ENCODE data around the gene CAMSAP3.

The CAMSAP3 gene

DNA sequence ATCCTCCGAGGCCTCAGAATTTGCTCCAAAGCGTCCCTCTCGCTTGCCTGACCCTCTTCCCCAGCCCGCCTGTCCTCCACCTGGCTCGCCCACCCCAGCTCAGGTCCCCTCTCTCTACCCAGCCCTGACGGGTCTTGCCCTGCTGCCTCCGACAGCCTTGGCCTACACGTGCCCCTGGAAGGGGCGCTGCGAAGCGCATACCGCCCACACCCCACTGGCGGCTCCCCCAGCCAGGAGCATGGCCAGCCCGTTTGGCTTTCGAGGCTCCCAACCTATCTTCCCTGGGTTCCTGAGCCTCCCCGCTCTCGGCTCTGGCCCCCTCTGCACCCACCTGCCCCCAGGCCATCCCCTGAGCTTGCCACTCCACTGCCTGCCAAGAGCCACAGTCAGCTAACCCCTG, 29.1 kb downstream of the CAMSAP3 start:
- no peak for DNase-seq (ENCODE audit: low read depth)
- H3K4me3 ChIP-seq (ENCODE audit: low read depth, low read length) = no peak overlapping the region
- TF ChIP-seq, protein P1, sequence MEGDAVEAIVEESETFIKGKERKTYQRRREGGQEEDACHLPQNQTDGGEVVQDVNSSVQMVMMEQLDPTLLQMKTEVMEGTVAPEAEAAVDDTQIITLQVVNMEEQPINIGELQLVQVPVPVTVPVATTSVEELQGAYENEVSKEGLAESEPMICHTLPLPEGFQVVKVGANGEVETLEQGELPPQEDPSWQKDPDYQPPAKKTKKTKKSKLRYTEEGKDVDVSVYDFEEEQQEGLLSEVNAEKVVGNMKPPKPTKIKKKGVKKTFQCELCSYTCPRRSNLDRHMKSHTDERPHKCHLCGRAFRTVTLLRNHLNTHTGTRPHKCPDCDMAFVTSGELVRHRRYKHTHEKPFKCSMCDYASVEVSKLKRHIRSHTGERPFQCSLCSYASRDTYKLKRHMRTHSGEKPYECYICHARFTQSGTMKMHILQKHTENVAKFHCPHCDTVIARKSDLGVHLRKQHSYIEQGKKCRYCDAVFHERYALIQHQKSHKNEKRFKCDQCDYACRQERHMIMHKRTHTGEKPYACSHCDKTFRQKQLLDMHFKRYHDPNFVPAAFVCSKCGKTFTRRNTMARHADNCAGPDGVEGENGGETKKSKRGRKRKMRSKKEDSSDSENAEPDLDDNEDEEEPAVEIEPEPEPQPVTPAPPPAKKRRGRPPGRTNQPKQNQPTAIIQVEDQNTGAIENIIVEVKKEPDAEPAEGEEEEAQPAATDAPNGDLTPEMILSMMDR (IDR thresholded peaks at IDR 0.05; ENCODE audit: low read depth, low read length, missing control alignments) = no peak

DNA sequence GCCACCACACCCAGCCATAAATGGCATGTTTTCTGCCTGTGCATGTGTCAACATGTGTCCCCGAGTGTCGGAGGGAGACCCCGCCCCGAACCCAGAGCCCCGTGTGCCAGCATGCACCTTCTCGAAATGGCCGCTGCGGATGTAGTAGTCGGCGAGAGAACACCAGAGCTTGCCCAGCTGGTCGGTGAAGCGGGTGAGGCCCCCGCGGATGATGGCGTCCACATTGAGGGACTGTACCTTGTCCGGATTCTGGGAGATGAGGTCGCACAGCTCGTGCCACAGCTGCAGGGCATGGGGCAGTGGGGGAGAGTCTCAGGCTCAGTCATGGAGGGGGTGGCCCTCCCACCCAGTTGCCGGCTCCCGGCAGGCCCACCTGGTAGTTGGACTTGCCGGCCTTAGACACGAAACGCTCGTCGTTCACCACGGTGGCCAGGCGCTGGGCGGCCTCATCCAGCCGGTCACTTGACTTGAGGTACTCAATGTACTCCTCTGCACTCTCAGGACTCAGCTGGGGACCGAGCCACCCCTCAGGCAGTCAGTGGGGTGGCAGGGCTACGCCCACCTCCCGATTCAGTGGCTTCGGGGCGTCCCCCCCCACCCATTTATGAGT, 30.2 kb downstream of the CAMSAP3 start:
- TF ChIP-seq, protein P1 (IDR thresholded peaks at IDR 0.05; ENCODE audit: low read depth, low read length, missing control alignments) = no peak
- no peak for DNase-seq (ENCODE audit: low read depth)

DNA sequence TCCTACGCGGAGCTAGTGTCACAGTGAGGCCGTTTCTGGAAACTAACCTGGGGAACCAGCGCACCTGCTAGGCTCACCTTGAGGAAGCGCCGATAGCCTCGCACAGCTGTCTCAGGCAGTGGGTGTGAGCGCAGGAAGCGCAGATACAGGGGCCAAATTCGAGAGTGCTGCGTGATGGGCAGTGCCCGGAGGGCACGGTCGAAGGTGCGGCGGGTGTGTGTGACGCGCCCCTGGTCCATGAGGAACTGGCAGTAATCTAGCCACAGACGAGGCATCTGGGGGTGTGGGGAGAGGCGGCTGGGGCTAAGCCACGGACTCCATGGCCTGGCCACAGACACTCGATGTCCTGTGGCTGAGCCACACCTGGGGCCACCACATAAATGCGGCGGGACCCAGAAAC, 31.5 kb downstream of the CAMSAP3 start:
- H3K4me3 ChIP-seq (ENCODE audit: low read depth, low read length) = no peak overlapping the region
- TF ChIP-seq, protein P1 (IDR thresholded peaks at IDR 0.05; ENCODE audit: low read depth, low read length, missing control alignments) = no peak
- no peak for DNase-seq (ENCODE audit: low read depth)

More for the DNA sequence above, 30.2 kb downstream of the CAMSAP3 start:
- H3K4me3 ChIP-seq (ENCODE audit: low read depth, low read length) = no peak overlapping the region

DNA sequence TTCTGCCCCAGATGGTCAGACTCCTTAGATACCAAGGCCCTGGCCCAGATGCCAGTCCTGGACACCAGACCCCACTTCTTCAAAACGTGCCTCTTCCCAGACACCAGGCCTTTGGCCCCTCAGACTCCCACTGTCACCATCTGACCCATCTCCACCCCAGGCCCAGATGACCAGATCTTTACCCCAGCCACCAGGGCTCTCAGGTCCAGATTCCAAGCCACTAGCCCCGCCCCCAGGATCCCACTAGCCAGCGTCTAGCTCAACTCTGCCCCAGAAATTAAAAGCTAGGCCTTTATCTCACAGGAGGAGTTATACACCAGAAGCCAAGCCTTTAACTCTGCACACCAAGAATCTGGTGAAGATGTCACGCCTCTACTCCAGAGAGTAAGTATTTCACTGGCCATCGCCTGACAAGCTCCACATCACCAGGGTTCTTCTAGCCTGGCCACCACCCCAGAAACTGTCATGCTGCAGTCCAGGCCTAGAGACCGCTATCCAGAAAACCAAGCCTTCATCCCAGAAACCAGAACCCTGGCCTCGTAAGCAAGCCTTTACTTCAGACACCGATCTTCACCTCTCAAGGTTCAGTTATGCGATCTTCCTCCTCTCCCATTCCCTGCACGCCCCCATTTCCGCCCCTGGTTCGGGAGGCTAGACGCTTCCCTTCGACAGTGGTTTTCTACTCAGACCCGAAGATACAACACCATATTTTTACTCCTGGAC, 33.1 kb downstream of the CAMSAP3 start:
- DNase-seq (ENCODE audit: low read depth) = no peak
- peak overlapping the region; percentile 89 for H3K4me3 ChIP-seq (ENCODE audit: low read depth, low read length)
- TF ChIP-seq, protein P1 (IDR thresholded peaks at IDR 0.05; ENCODE audit: low read depth, low read length, missing control alignments) = no peak

DNA sequence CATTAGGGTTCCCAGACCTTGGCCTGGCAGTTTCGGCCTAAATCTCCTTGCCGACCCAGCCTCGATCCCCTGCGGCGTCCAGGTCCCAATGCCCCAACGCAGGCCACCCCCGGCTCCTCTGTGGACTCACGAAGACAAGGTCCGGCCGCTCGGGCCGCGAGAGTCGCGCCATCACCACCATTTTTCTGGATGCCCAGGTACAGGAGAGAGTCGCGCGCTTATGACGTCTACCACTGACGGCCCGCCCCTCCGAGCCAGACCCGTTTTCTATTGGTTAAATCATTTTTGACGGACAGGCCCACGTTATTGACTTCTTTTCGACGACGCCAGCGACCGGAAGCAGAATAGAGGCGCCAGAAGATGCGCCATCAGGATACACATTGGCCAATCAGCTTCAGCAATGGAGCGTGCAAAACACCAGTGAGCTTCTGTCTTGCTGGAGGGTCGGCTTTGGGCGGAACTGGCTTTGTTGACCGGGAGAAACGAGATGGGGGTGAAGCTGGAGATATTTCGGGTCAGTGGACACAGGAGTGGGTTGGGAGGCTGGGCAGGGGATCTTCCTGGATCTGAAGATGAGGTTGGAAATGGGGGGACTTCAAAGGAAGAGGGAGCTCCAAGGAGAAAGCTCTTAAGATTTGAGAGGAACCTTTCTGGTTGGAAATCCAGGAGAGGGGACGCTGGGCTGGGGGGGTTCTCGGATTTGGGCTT, 33.8 kb downstream of the CAMSAP3 start, which contains the start of the genes PET100 and XAB2:
TSS of gene PET100 (plus strand) at position 447 of the 708 bp plus-strand sequence. CDS start at position 488, 41 bp downstream.
TSS of gene XAB2 (minus strand) at position 199 of the 708 bp plus-strand sequence. CDS start at position 181, 18 bp downstream.
- peak within 1 kb of the TSS; percentile 89 for H3K4me3 ChIP-seq (ENCODE audit: low read depth, low read length)
- TF ChIP-seq, protein P1 (IDR thresholded peaks at IDR 0.05; ENCODE audit: low read depth, low read length, missing control alignments) = no peak
- DNase-seq (ENCODE audit: low read depth) = peak; percentile 98

DNA sequence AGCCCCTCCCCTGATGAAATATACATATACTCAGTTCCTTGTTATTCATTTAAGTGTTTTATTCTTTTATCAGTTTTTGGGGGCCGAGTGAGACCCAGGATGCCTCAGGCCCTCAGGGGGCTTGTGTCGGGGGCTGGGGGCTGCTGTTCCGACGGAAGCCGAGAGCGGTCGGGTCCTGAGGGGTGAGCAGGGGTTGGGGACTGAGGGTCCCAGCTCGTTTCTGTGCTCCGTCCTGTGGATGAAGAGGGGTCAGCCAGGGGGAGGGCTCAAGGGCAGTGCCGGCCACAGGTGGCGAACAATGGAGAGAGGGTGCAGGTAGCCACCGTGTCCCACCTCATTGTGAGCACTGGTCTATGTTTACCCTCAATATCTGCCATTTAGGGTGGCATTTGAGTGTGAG, 35.9 kb downstream of the CAMSAP3 start:
- TF ChIP-seq, protein P1 (IDR thresholded peaks at IDR 0.05; ENCODE audit: low read depth, low read length, missing control alignments) = no peak
- H3K4me3 ChIP-seq (ENCODE audit: low read depth, low read length) = no peak overlapping the region
- no peak for DNase-seq (ENCODE audit: low read depth)

Measured in GM12864 (cell line).